Measurements from ENCODE around the gene ARHGEF6.
A peak's percentile ranks its signal among the peaks of the same experiment; 100 is the strongest.

The ARHGEF6 gene

GRCh38 chrX:136765821-136766356 is 14.8 kb downstream of the ARHGEF6 start:
- no CpG with 5 or more reads among the region's 1 CpG for WGBS
- Histone ChIP-seq H3K9ac (ENCODE audit: low read length) (peak overlapping the region; percentile 41), H3K36me3 (ENCODE audit: control insufficient read depth in 1 of 2, insufficient read depth in 2 of 2, low read depth in 1 of 2, low read length in 2 of 2) (no peaks in the 10 kb centered on the region)

GRCh38 chrX:136764206-136764605 is 16.5 kb downstream of the ARHGEF6 start:
- H4K8ac ChIP-seq (ENCODE audit: low read length), result no peak overlapping the region
- no peak overlapping the region for H2BK15ac ChIP-seq (ENCODE audit: low read depth, poor library complexity, severe bottlenecking)
- WGBS, result 88% methylated on average over 2 of the region's 5 CpGs
- no peak overlapping the region for H2AK5ac ChIP-seq (ENCODE audit: low read length, severe bottlenecking)
- H3K23ac ChIP-seq (ENCODE audit: low read length in 2 of 2), result no peak overlapping the region
- no peak overlapping the region for H3K4me2 ChIP-seq (ENCODE audit: low read length, poor library complexity, severe bottlenecking)
- H3K14ac ChIP-seq (ENCODE audit: low read length in 2 of 2), result no peak overlapping the region
- peaks cover 6% of the 10 kb centered on the region for H3K4me1 ChIP-seq (ENCODE audit: control insufficient read depth, insufficient read depth, low read depth, low read length)
- H3K4ac ChIP-seq (ENCODE audit: low read depth in 1 of 2, low read length in 2 of 2), result no peak overlapping the region
- H2BK120ac ChIP-seq (ENCODE audit: low read depth, low read length), result no peak overlapping the region
- H3K9ac ChIP-seq (ENCODE audit: low read length), result no peak overlapping the region
- no peaks in the 10 kb centered on the region for H3K36me3 ChIP-seq (ENCODE audit: control insufficient read depth in 1 of 2, insufficient read depth in 2 of 2, low read depth in 1 of 2, low read length in 2 of 2)
- no peaks in the 10 kb centered on the region for H3K27me3 ChIP-seq (ENCODE audit: control insufficient read depth in 1 of 2, insufficient read depth in 1 of 2, low read length in 2 of 2)
- DNase-seq, result no peak
- no peaks in the 10 kb centered on the region for H3K9me3 ChIP-seq (ENCODE audit: control insufficient read depth, low read length)
- H3K4me3 ChIP-seq (ENCODE audit: insufficient read depth in 1 of 2, low read depth in 1 of 2, low read length in 2 of 2), result no peak overlapping the region
- H2BK5ac ChIP-seq (ENCODE audit: low read depth, low read length, poor library complexity, severe bottlenecking), result no peak overlapping the region
- H3K27ac ChIP-seq (ENCODE audit: low read length, poor library complexity, severe bottlenecking), result no peak overlapping the region
- H3K18ac ChIP-seq (ENCODE audit: low read depth in 1 of 2, low read length in 2 of 2), result no peak overlapping the region
- H2AFZ ChIP-seq (ENCODE audit: low read depth, low read length), result no peak overlapping the region
- no peak overlapping the region for H2BK12ac ChIP-seq (ENCODE audit: low read length in 2 of 2)
- H4K91ac ChIP-seq (ENCODE audit: low read length), result no peak overlapping the region
- no peaks in the 10 kb centered on the region for H3K79me1 ChIP-seq (replicated peaks; ENCODE audit: low read length, poor library complexity, severe bottlenecking)

More at GRCh38 chrX:136765821-136766356, 14.8 kb downstream of the ARHGEF6 start:
- H3K79me1 ChIP-seq (replicated peaks; ENCODE audit: low read length, poor library complexity, severe bottlenecking), result no peaks in the 10 kb centered on the region
- H3K4me3 ChIP-seq (ENCODE audit: insufficient read depth in 1 of 2, low read depth in 1 of 2, low read length in 2 of 2), result peak overlapping the region in 1 of 2 experiments; percentile 75
- H4K91ac ChIP-seq (ENCODE audit: low read length), result no peak overlapping the region
- H3K23ac ChIP-seq (ENCODE audit: low read length in 2 of 2), result no peak overlapping the region
- no peak overlapping the region for H3K4me2 ChIP-seq (ENCODE audit: low read length, poor library complexity, severe bottlenecking)
- no peak overlapping the region for H3K4ac ChIP-seq (ENCODE audit: low read depth in 1 of 2, low read length in 2 of 2)
- H3K4me1 ChIP-seq (ENCODE audit: control insufficient read depth, insufficient read depth, low read depth, low read length), result peaks cover 6% of the 10 kb centered on the region
- H2BK5ac ChIP-seq (ENCODE audit: low read depth, low read length, poor library complexity, severe bottlenecking), result no peak overlapping the region
- H3K27ac ChIP-seq (ENCODE audit: low read length, poor library complexity, severe bottlenecking), result no peak overlapping the region
- H2BK12ac ChIP-seq (ENCODE audit: low read length in 2 of 2), result no peak overlapping the region
- H3K14ac ChIP-seq (ENCODE audit: low read length in 2 of 2), result no peak overlapping the region
- H3K27me3 ChIP-seq (ENCODE audit: control insufficient read depth in 1 of 2, insufficient read depth in 1 of 2, low read length in 2 of 2), result no peaks in the 10 kb centered on the region
- no peak overlapping the region for H3K18ac ChIP-seq (ENCODE audit: low read depth in 1 of 2, low read length in 2 of 2)
- no peak overlapping the region for H2AK5ac ChIP-seq (ENCODE audit: low read length, severe bottlenecking)
- no peak for DNase-seq
- no peak overlapping the region for H2BK120ac ChIP-seq (ENCODE audit: low read depth, low read length)
- no peak overlapping the region for H2BK15ac ChIP-seq (ENCODE audit: low read depth, poor library complexity, severe bottlenecking)
- no peak overlapping the region for H2AFZ ChIP-seq (ENCODE audit: low read depth, low read length)
- H3K9me3 ChIP-seq (ENCODE audit: control insufficient read depth, low read length), result no peaks in the 10 kb centered on the region
- no peak overlapping the region for H4K8ac ChIP-seq (ENCODE audit: low read length)

- H3K4me3 ChIP-seq (ENCODE audit: insufficient read depth in 1 of 2, low read depth in 1 of 2, low read length in 2 of 2), result no peak overlapping the region
- H3K27ac ChIP-seq (ENCODE audit: low read length, poor library complexity, severe bottlenecking), result no peak overlapping the region
- no peak overlapping the region for H3K23ac ChIP-seq (ENCODE audit: low read length in 2 of 2)
- H3K4me1 ChIP-seq (ENCODE audit: control insufficient read depth, insufficient read depth, low read depth, low read length), result peaks cover 3% of the 10 kb centered on the region
- H3K4me2 ChIP-seq (ENCODE audit: low read length, poor library complexity, severe bottlenecking), result no peak overlapping the region
- H3K36me3 ChIP-seq (ENCODE audit: control insufficient read depth in 1 of 2, insufficient read depth in 2 of 2, low read depth in 1 of 2, low read length in 2 of 2), result no peaks in the 10 kb centered on the region
- no peak overlapping the region for H2BK15ac ChIP-seq (ENCODE audit: low read depth, poor library complexity, severe bottlenecking)
- no peak overlapping the region for H2BK12ac ChIP-seq (ENCODE audit: low read length in 2 of 2)
- H2BK5ac ChIP-seq (ENCODE audit: low read depth, low read length, poor library complexity, severe bottlenecking), result no peak overlapping the region
- no peak overlapping the region for H3K18ac ChIP-seq (ENCODE audit: low read depth in 1 of 2, low read length in 2 of 2)
- H3K4ac ChIP-seq (ENCODE audit: low read depth in 1 of 2, low read length in 2 of 2), result no peak overlapping the region
- H2BK120ac ChIP-seq (ENCODE audit: low read depth, low read length), result no peak overlapping the region
- no peak overlapping the region for H3K14ac ChIP-seq (ENCODE audit: low read length in 2 of 2)
- no peak overlapping the region for H2AK5ac ChIP-seq (ENCODE audit: low read length, severe bottlenecking)
- no peaks in the 10 kb centered on the region for H3K27me3 ChIP-seq (ENCODE audit: control insufficient read depth in 1 of 2, insufficient read depth in 1 of 2, low read length in 2 of 2)
- no peak overlapping the region for H4K91ac ChIP-seq (ENCODE audit: low read length)
- no peak for DNase-seq
- no peak overlapping the region for H3K9ac ChIP-seq (ENCODE audit: low read length)
- H2AFZ ChIP-seq (ENCODE audit: low read depth, low read length), result no peak overlapping the region
- no peak overlapping the region for H4K8ac ChIP-seq (ENCODE audit: low read length)
- no peaks in the 10 kb centered on the region for H3K79me1 ChIP-seq (replicated peaks; ENCODE audit: low read length, poor library complexity, severe bottlenecking)
- H3K9me3 ChIP-seq (ENCODE audit: control insufficient read depth, low read length), result no peaks in the 10 kb centered on the region
- WGBS, result 71% methylated on average over 1 of the region's 2 CpGs
Measured at GRCh38 chrX:136762820-136763452, 17.8 kb downstream of the ARHGEF6 start.

GRCh38 chrX:136761421-136761820 is 19.3 kb downstream of the ARHGEF6 start:
- Histone ChIP-seq H2BK5ac (ENCODE audit: low read depth, low read length, poor library complexity, severe bottlenecking) (no peak overlapping the region), H3K27me3 (ENCODE audit: control insufficient read depth in 1 of 2, insufficient read depth in 1 of 2, low read length in 2 of 2) (no peaks in the 10 kb centered on the region), H3K27ac (ENCODE audit: low read length, poor library complexity, severe bottlenecking) (no peak overlapping the region), H3K9me3 (ENCODE audit: control insufficient read depth, low read length) (no peaks in the 10 kb centered on the region), H3K36me3 (ENCODE audit: control insufficient read depth in 1 of 2, insufficient read depth in 2 of 2, low read depth in 1 of 2, low read length in 2 of 2) (no peaks in the 10 kb centered on the region), H2AK5ac (ENCODE audit: low read length, severe bottlenecking) (no peak overlapping the region), H2AFZ (ENCODE audit: low read depth, low read length) (no peak overlapping the region), H3K18ac (ENCODE audit: low read depth in 1 of 2, low read length in 2 of 2) (no peak overlapping the region), H3K4me3 (ENCODE audit: insufficient read depth in 1 of 2, low read depth in 1 of 2, low read length in 2 of 2) (no peak overlapping the region), H3K4me2 (ENCODE audit: low read length, poor library complexity, severe bottlenecking) (no peak overlapping the region), H3K4me1 (ENCODE audit: control insufficient read depth, insufficient read depth, low read depth, low read length) (no peaks in the 10 kb centered on the region), H2BK12ac (ENCODE audit: low read length in 2 of 2) (no peak overlapping the region), H2BK120ac (ENCODE audit: low read depth, low read length) (no peak overlapping the region), H3K9ac (ENCODE audit: low read length) (no peak overlapping the region), H3K14ac (ENCODE audit: low read length in 2 of 2) (no peak overlapping the region), H3K23ac (ENCODE audit: low read length in 2 of 2) (no peak overlapping the region), H3K4ac (ENCODE audit: low read depth in 1 of 2, low read length in 2 of 2) (no peak overlapping the region), H3K79me1 (replicated peaks; ENCODE audit: low read length, poor library complexity, severe bottlenecking) (no peaks in the 10 kb centered on the region), H4K91ac (ENCODE audit: low read length) (no peak overlapping the region), H2BK15ac (ENCODE audit: low read depth, poor library complexity, severe bottlenecking) (no peak overlapping the region), H4K8ac (ENCODE audit: low read length) (no peak overlapping the region)
- WGBS, result no CpG with 5 or more reads among the region's 3 CpGs
- DNase-seq, result no peak

Data from mesenchymal stem cell (in vitro differentiated cells and primary cell).